ENCODE data around the gene GTF3C1.
"Not testable (repeated sequence)": the region's sequence is repeated elsewhere in the genome, so short reads cannot be mapped to it uniquely, and the experiment has no call there.

GTF3C1 gene

GRCh38 chr16:27445502-27446175, 104.1 kb downstream of the GTF3C1 start:
- DNase-seq (ENCODE audit: low read depth) = no peak

DNA sequence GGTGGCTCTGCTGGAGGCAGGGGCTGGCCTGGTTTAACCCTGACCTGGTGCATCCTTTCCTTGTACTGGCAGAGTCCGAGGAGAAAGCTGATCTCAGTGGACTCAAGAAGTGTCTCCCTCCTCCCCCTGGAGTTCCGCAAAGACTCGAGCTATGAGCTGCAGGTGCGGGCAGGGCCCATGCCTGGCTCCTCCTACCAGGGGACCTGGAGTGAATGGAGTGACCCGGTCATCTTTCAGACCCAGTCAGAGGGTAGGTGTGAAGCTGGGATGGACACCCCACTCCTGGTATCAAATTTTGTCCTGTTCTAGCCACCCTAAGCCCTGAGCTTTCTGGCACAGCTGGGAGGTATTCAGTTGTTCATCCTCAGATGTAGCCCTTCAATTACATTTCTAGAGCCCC, 105.2 kb downstream of the GTF3C1 start:
- no peak for DNase-seq (ENCODE audit: low read depth)

DNA sequence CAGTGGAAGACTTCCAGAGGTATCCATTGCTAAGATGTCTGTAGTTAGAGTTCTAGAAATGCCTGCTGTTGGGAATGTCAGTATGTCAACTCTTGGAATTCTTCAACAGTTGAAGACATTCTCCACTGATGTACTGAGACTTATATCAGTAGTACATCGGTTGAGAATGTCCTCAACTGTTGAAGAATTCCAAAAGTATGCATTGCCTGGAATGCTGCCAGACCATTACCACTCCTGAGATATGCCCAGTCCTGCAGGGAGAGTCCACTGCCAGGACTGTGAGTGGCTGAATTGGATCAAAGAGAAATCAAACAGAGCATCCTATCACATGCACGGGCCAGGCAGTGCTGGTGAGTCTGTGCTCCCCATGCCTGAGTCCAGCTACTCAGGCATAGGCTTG, 105.7 kb downstream of the GTF3C1 start:
- no peak for DNase-seq (ENCODE audit: low read depth)

DNA sequence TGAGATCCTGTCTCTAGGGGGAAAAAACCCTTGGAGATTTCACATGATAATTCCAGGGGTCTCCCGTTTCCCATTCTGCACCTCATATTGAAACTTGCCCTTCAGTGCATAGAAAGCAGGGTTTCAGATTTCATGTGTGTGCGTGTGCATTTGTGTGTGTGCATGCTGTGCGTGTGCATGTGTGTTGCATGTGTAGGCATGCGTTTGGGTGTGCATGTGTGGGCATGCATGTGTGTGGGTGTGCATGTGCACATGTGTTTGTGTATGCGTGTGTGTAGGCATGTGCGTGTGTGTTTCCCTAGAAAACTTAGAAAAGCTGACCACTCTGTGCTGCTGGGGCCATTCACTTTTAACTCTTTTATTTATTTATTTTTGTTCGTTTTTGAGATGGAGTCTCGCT, 107.7 kb downstream of the GTF3C1 start:
- DNase-seq (ENCODE audit: low read depth) = no peak

GRCh38 chr16:27441276-27441675, 108.4 kb downstream of the GTF3C1 start:
- no peak for DNase-seq (ENCODE audit: low read depth)

DNA sequence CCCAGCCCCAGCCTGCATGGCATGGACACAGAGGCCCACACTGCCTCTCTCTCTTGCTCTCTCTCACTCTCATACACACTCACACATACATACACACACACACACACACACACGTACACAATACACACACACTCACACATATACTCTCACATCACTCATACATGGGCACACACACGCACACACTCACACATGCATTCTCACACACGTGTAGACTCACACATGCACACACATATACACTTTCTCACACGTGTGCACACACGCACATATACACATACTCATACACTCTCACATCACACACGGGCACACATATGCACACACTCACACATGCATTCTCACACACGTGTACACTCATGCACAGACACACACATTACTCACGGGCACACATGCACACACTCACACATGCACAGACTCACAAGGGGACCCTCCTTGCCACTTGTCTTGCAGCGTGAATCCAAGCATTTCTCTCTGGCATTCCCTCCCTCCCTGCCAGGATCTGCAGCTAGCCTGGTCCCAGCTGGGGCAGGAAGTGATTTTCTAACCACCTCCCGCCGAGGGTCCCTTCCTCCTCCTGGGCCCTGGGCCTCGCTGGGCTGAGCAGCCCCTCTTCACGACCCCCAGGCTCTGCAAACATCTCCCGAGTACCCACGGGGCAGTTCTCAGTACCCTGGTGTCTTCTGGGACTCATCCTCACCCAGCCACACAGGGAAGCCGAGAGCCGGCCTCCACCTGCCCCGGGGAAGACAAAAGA, 110.3 kb downstream of the GTF3C1 start:
- DNase-seq (ENCODE audit: low read depth) = no peak

- DNase-seq (ENCODE audit: low read depth) = no peak
Measured at GRCh38 chr16:27437946-27438345, 111.8 kb downstream of the GTF3C1 start.

GRCh38 chr16:27436921-27437650, 112.6 kb downstream of the GTF3C1 start:
- no peak for DNase-seq (ENCODE audit: low read depth)

- DNase-seq (ENCODE audit: low read depth) = no peak
Measured at GRCh38 chr16:27436065-27436464, 113.6 kb downstream of the GTF3C1 start.

DNA sequence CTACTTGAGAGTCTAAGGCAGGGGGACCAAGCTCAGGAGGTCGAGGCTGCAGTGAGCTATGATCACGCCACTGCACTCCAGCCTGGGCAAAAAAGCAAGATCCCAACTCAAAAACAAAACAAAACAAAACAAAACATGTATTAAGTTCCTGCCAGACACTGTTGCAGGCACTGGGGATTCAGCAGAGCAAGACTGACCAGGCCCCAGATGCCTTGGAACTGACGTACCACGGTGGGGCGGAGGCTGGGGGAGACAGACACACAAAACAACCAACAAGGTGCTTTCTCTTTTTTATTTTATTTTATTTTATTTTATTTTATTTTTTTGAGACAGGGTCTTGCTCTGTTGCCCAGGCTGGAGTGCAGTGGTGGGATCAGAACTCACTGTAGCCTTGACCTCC, 114.6 kb downstream of the GTF3C1 start:
- not testable (repeated sequence) for DNase-seq (ENCODE audit: low read depth)

DNA sequence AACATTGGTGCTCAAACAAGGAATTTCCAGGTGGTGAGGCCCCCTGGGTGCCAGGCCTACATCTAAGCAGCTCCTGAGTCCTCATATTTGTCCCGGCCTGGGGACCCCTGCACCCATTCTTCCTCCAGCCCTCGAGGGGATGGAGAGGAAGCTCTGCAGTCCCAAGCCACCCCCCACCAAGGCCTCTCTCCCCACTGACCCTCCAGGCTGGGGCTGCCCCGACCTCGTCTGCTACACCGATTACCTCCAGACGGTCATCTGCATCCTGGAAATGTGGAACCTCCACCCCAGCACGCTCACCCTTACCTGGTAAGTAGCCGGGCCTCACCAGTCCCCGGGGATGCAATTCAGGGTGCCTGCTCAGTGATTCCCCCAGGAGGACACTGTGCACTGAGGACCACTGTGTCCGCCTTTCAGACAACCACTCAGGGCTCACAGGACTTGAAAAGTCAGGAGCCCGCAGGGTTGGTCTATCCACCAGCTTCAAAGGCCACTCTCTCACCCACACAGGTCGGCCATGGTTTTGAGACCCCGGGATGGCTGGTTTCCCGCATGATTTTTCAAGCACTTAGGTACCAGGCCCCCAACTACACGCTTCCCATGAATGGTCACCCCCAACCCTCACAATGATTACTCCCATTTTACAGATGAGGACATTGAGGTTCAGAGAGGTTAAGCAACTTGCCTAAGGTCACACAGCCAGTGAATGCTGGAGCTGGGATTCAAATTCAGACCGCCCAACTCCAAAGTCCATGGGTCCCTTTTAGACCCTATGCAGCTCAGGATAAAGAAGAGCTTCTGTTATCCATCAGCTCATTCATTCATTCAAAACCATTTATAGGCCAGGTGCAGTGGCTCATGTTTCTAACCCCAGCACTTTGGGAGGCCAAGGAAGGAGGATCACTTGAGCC, 115.3 kb downstream of the GTF3C1 start:
- no peak for DNase-seq (ENCODE audit: low read depth)

GRCh38 chr16:27433636-27434035, 116.1 kb downstream of the GTF3C1 start:
- DNase-seq (ENCODE audit: low read depth) = no peak

GRCh38 chr16:27433191-27433590, 116.5 kb downstream of the GTF3C1 start:
- not testable (repeated sequence) for DNase-seq (ENCODE audit: low read depth)

DNA sequence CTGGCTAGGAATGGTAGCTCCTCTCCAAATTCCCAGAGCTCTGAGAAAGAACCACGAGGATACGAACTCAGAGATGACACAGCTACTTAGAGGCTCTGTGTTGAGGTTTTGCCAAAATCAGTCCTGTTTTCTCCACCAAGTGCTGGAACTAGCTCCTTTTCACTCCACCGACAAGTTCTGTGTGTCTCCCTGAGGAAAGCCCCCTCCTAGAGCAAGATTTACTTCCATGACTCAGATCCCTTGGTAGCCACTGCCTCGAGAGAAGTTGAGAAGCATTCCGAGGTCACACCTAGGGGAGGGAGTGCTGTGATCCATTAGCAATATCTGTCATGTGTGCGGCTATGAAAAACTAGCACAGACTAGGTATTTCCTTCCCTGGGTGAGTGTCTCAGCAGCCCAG, 117.2 kb downstream of the GTF3C1 start:
- DNase-seq (ENCODE audit: low read depth) = no peak

DNA sequence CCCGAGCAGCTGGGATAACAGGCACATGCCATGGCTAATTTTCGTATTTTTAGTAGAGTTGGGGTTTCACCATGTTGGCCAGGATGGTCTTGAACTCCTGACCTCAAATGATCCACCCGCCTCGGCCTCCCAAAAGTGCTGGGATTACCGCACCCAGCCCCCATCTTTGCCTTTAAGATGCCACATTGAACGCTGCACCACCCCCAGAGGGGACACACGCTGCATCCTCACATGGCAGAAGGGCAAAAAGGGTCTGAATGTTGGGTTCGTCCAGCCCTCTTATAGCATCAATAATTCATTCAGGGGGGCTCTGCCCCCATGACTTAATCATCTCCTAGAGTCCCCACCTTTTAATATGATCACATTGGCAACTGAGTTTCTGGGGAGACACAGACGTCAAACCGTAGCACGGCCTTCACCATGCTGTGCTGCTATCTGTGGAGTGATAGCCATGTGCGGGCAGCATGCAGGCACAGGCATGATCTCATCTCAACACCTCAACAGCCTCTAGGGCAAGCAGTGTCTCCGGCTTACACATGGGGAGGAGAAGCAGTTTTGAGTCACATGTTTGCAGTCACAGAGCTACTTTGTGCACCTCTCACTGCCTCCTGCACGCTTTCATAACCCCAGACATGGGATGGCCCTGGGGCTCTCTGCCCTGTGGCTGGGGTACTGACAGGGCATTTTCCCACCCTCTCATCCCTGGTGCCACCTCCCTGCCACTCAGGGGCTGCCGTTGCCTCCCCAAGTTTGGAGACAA, 117.8 kb downstream of the GTF3C1 start:
- DNase-seq (ENCODE audit: low read depth) = no peak

GRCh38 chr16:27430923-27431484, 118.7 kb downstream of the GTF3C1 start:
- DNase-seq (ENCODE audit: low read depth) = no peak

DNA sequence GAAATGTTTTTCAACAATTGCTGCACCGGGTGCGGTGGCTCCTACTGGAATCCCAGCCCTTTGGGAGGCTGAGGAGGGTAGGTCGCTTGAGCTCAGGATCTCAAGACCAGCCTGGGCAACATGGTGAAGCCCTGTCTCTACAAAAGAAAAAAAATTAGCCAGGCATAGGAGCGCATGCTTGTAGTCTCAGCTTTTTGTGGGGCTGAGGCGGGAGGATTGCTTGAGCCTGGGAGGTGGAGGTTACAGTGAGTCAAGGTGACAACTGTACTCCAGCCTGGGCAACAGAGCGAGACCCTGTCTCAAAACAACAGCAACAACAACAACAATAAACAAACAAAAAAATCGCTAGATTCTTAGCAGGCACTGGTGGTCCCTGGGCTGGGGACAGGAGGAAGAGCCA, 119.2 kb downstream of the GTF3C1 start:
- DNase-seq (ENCODE audit: low read depth) = no peak

DNA sequence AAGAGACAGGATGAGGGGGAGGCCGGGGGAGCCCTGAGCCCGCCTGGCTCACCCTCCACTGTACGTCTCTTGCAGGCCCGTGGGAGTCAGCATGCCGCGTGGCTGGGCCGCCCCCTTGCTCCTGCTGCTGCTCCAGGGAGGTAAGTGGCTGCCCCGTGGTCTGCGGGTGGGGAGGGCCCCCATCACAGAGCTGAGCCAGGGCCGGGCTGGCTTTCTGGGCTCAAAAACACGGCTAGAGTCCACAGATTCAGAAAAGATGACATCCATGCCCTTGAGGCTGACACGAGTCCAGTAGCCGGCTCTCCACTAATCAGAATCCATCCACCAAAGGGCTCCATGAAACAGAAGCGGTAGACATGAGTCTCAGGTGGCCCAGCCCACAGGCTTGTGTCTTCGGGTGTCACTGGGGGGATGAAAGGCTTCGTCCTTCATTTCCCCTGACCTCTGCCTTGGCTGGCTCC, 119.7 kb downstream of the GTF3C1 start:
- DNase-seq (ENCODE audit: low read depth) = no peak

- no peak for DNase-seq (ENCODE audit: low read depth)
Measured at GRCh38 chr16:27429330-27429871, 120.3 kb downstream of the GTF3C1 start.

DNA sequence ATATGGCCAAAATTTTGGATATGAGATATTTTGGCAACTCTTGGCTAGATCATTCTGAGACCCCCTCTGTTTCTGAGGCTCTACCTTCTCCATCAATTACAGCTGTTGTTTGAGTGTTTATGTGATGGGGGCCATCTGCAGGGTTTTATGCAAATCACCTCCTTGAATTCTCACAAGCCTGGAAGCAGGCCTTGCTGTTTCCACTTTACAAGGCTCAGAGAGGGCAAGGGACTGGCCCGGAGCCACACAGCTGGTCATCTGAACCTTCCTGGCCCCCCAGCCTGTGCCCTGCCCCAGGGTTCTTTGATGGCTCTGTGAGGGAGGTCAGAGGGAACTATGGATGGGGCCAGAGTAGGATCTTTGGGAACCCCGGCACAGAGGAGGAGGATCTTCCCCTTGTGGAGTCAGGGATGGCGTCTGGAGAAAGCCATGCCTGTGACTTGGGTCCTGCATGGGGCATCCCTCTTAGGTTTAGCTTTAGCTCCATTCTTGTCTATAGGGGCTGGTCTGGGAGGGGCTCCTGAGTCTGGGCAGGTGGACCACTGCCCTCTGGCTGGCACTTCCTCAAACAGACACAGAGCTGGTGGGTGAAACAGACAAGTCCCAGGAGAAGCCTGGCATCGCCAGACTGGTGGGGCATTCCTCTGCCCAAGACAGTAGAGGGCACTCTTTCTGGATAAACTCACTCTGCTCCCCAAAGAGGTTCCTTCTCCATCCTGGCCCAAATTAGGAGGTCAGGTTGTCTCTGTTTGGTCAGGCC, 121.5 kb downstream of the GTF3C1 start:
- DNase-seq (ENCODE audit: low read depth) = no peak
